UCSD-AML1 (cell line): ENCODE results near the gene ZNF205.
"Not testable (repeated sequence)": the region's sequence is repeated elsewhere in the genome, so short reads cannot be mapped to it uniquely, and the experiment has no call there.

Source experiments
- DNase-seq: peaks from one replicate; lab custom pipeline; 2025; ENCODE audit not compliant: unreplicated experiment; lab: John Stamatoyannopoulos, UW

ZNF205 gene

GRCh38 chr16:3148256-3149192 is 36.1 kb downstream of the ZNF205 start:
- DNase-seq: no peak

DNA sequence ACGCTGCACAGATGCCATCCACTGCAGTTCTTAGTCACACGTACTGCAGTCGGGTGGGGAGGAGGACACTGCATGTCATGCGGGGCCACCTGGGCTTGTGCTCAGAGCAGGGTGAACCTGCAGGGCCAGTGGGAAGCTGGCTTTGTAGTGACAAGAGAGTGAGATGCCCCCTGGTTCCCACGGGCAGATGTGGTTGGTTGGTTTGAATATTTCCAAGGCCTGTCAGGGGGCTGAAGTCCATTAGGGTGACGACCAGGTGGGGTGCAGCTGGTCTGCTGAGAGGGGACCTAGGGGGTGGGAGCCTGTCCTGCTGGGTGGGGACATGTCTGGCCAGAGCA is 36.8 kb downstream of the ZNF205 start:
- no peak for DNase-seq

GRCh38 chr16:3149630-3150345 is 37.4 kb downstream of the ZNF205 start:
- DNase-seq: peak; percentile 83

DNA sequence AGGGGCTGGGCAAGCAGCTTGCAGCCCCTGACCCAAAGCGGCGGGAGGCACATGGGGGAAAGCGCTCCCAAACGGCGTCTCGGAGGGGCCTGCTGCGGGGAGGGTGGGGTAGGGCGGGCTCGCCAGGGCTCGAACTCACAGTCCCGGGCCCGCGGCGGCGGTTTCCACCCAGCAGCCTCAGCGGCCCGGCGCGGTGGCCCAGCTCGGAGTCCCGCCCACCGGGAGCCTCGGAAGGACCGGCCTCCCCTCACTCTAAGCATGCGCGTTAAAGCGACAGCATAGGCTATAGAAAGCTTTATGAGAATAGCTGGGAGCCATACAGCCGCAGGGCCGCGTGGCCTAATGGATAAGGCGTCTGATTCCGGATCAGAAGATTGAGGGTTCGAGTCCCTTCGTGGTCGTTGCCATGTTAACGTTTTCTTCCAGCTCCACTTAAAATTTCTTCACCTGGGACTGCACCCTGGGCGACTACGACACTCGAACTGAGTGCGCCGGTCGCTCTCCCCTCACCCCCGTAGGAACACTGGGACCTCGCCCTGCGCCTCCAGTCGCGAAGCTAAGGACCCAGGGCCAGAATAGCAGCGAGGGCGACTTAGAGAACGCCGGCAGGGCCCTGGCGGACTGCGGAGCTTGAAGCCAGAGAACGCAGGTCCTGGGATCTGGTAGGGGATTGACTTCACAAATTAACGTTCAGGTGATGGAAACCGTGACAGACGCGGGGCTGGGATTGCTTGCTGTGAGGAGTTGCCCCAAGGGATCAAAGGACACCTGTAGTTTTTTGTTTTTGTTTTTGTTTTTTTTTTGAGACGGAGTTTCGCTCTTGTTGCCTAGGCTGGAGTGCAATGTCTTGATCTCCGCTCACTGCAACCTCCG is 38.2 kb downstream of the ZNF205 start:
- peak; percentile 98 for DNase-seq

DNA sequence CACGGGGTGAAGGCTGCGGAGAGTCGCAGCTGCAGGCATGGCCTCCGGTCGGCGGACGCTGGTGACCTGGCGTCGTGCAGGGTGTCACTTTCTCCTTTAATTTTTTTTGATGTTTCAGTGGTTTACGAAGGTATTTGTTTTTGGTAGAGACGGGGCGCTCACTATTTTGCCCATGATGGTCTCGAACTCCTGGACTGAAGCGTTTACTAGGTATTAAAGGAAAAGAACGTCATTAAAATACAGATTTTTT is 39.6 kb downstream of the ZNF205 start:
- DNase-seq: peak; percentile 53

GRCh38 chr16:3152277-3152990 is 40.0 kb downstream of the ZNF205 start:
- peak; percentile 92 for DNase-seq

DNA sequence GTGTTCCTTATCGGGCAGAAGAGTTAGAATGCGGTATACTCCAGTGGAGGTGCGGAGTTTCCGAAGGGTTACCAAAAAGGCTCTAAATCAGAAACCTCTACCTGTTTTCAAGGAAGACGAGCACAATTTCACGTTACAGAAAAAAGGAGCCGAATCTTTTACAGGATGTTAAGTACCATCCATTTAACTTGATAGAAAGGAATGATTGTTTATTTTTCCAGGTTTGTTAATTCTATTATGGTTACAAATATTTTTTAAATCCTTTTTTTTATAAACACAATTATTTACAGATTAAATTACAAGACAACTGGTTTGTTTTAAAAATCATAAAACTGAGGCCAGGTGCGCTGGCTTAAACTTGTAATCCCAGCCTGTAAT is 40.6 kb downstream of the ZNF205 start:
- DNase-seq: no peak

DNA sequence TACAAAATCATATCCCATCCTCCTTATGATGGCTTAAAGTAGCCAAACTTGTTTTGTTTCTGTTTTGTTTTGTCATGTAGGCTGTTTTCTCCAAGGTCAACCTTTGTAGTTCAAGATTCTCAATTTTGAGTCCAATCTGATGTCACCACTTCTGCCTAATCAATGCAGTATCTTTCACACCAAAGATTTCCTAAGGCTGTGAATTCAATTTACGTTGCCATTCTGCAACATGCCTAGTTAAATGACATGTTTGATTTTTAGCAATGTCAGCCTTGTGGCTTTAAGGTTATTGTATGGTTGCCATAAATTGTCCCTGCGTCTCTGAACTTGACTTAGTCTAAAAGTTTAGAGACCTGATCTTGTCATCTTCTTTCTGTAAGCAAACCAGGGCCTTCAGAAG is 42.8 kb downstream of the ZNF205 start:
- no peak for DNase-seq

GRCh38 chr16:3155972-3156371 is 43.6 kb downstream of the ZNF205 start:
- no peak for DNase-seq

GRCh38 chr16:3157229-3158025 is 45.0 kb downstream of the ZNF205 start:
- peak; percentile 90 for DNase-seq

GRCh38 chr16:3158026-3158509 is 45.7 kb downstream of the ZNF205 start:
- DNase-seq: peak; percentile 60

DNA sequence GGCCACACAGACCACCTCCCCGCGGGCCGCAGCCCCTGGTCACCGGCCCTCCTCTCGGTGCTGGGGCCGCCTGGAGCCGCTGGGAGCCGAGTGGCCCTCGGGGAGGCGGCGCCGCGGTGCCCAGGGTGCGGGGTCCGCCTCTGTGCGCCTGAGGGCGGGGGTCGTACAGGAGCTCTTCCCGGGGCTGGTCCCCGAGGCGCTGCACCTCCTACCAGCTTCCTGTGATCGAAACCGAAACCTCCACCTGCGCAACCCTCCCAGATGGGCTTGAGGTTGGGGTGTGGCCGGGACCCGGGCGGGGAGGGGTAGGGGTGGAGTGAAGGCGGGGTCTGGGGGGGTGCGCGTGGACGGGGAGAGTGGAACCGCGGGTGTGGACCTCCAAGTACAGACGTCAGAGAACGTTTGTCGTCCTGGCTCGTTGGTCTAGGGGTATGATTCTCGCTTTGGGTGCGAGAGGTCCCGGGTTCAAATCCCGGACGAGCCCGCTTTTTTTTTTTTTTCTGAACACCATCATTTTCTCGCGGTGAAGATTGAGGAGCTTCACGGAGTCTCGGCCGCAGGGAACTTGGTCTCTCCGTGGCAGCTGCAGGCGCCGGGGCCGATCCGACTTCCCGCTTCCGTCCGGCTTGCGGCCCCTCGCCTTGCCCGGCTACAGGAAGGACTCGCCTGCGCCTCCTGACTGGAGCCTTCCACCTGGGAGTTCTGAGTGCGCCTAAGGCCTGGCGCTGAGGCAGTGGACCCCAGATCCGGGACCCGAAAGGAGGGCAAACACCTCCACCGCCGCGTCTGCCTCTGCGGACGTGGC is 46.3 kb downstream of the ZNF205 start:
- peak; percentile 91 for DNase-seq

DNA sequence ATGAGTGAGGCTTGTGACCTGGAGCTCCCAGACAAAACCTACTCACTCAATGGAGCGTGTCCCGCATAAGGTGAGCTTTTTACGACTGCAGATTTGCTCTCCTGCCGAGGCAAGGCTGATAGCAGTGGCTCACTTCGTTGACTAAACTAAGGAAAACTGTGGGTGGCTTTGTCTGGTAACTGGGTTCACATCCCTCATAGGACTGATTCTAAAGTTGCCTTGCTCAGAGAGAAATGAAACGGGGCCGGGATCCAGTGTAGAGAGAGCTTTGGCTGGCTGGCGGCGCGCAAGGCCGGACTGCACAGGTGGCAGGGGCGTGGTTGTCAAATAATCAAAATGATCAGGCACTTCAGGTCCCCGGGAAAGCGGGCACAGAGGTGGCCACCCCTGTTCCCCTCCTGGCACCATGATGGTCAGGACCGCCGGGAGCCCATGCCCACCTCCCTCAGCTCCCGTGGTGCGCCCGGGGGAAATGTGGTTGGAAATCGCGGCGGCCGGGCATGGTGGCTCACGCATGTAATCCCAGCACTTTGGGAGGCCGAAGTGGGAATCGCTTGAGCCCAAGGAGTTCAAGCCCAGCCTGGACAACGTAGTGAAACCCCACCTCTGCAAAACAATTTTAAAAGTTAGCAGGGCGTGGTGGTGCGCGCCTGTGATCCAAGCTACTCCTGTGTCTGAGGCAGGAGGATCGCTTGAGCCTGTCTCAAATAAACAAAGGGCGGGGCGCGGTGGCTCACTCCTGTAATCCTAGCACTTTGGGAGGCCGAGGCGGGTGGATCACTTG is 49.0 kb downstream of the ZNF205 start:
- DNase-seq: no peak

DNA sequence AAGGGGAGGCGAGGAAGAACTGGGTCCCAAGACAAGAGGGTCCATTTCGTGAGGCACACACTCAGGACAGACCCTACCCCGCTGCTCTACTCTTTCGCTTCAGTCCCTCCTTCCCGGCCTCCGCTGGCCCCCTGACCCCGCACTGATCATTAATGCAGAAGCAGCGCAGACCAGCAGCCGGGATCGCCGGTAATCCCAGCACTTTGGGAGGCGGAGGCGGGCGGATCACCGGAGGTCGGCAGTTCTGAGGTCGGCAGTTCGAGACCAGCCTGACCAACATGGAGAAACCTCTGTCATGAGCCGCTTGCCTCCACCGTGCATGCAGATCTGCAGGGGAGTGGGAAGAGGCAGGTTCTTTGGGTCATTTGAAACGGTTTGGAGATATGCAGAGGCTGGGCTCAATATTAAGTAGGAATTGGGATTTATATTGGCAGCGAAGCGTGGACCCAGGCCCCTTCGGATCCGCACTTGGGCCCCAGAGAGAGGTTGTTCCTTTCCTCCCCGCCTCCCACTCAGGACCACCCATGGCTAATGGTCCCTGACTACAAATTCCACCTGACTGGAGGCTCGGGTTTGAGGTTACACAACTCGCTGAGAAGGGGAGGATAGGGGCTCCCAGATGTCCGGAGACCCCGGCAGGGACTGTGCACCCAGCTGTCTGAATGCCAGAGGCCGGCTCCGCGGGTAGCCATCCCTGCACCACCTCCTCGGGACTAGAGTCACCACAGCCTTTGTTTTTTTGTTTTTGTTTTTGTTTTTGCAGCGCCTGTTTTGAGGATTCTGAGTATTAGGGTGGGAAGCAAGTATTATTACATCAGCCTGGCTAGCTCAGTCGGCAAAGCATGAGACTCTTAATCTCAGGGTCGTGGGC is 52.0 kb downstream of the ZNF205 start:
- no peak for DNase-seq

DNA sequence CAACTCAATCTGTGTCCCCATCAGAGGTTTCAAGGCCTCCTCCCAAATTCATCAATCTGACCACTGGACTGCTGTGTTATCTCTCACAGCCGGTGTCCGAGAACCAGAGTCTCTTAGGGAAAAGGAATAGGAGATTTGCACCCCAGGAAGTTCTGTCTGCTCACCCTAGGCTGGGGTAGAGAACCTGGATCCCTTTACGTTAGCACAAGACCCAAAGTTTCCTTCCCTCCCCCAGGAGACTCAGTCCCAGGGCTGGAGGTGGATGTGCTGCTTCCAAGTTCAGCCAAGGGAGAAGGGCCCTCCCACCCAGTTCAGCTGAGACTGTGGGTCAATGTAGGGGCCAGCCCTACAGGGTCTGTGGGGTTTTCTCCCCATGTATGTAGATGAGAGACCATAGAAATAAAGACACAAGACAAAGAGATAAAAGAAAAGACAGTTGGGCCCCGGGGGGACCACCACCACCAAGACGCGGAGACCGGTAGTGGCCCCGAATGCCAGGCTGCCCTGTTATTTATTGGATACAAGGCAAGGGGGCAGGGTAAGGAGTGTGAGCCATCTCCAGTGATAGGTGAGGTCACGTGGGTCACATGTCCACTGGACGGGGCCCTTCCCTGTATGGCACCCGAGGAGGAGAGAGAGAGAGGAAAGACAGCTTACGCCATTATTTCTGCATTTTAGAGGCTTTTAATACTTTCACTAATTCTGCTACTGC is 52.9 kb downstream of the ZNF205 start:
- no peak for DNase-seq

GRCh38 chr16:3166505-3166886 is 54.1 kb downstream of the ZNF205 start:
- no peak for DNase-seq

GRCh38 chr16:3168729-3169128 is 56.3 kb downstream of the ZNF205 start:
- not testable (repeated sequence) for DNase-seq
